IMR-90 (cell line): ENCODE measurements around the gene ABAT. TPM values are rescaled to one million over a fixed set of nuclear protein-coding genes. Genes with fewer than 3 reads are reported as not detected.

ENCODE experiments used
- ATAC-seq: fragments of 200-7000 bp; cut with Tn5 transposase; 2 replicates; pipeline ENCODE4 v1.9.1; 2020; ENCODE audit warnings: low read depth, mild to moderate bottlenecking, moderate library complexity
- BruUV-seq: library from RNA; stranded (reverse); fragments of 400-500 nt; replicated peaks from 2 replicates; lab custom pipeline; 2021; lab: Mats Ljungman, UMichigan
- CTCF ChIA-PET: fragments of 300-600 bp; formaldehyde crosslinking; extraction: SDS; loops from one replicate; lab custom pipeline; 2021; ENCODE audit warnings: antibody characterized with exemption; lab: Yijun Ruan, JAX
- POLR2A ChIA-PET: fragments of 300-600 bp; sonication (Branson Sonifier 250); formaldehyde crosslinking; loops from one replicate; lab custom pipeline; 2022; ENCODE audit warnings: antibody characterized with exemption; ENCODE audit not compliant: unreplicated experiment; lab: Charles Lee
- DNase-seq: peaks from one replicate; pipeline ENCODE4 v3.0.0; 2013
- H2AFZ ChIP-seq: replicated peaks from 2 replicates; pipeline ENCODE3; 2013; ENCODE audit warnings: low read length, mild to moderate bottlenecking; ENCODE audit not compliant: poor library complexity
- H2AK5ac ChIP-seq: 2 replicates; pipeline ENCODE4 v1.6.1; 2013; ENCODE audit warnings: low read depth, low read length, inconsistent platforms
- H2AK9ac ChIP-seq: replicated peaks from 2 replicates; pipeline ENCODE3; 2013; ENCODE audit warnings: mild to moderate bottlenecking, low read depth, low read length, moderate library complexity; ENCODE audit not compliant: poor library complexity
- H2BK120ac ChIP-seq: 2 replicates; pipeline ENCODE4 v1.6.1; 2013; ENCODE audit warnings: low read depth, low read length, inconsistent platforms
- H2BK15ac ChIP-seq: 3 replicates; pipeline ENCODE4 v1.6.1; 2013; ENCODE audit warnings: low read depth, low read length, inconsistent platforms
- H2BK20ac ChIP-seq: 2 replicates; pipeline ENCODE4 v1.6.1; 2013; ENCODE audit warnings: low read depth, mild to moderate bottlenecking, inconsistent platforms, low read length, moderate library complexity
- H2BK5ac ChIP-seq: 2 replicates; pipeline ENCODE4 v1.6.1; 2013; ENCODE audit warnings: mild to moderate bottlenecking, low read depth, low read length, inconsistent platforms; ENCODE audit not compliant: poor library complexity, severe bottlenecking
- H3K14ac ChIP-seq: replicated peaks from 2 replicates; pipeline ENCODE4 v1.6.1; 2013; ENCODE audit warnings: low read depth, low read length, inconsistent platforms
- H3K18ac ChIP-seq: 2 replicates; pipeline ENCODE4 v1.6.1; 2013; ENCODE audit warnings: low read depth, low read length, control low read depth
- H3K23ac ChIP-seq: 2 replicates; pipeline ENCODE4 v1.6.1; 2013; ENCODE audit warnings: low read depth, low read length, inconsistent platforms
- H3K27ac ChIP-seq: 2 replicates; pipeline ENCODE4 v1.5.1; 2013; ENCODE audit warnings: mild to moderate bottlenecking, control low read depth, low read length; ENCODE audit not compliant: insufficient read depth
- H3K27me3 ChIP-seq: 2 replicates; pipeline ENCODE4 v1.6.1; 2013; ENCODE audit warnings: low read length; ENCODE audit not compliant: control insufficient read depth, insufficient read depth
- H3K36me3 ChIP-seq: 2 replicates; pipeline ENCODE4 v1.6.1; 2013; ENCODE audit warnings: low read length, mixed read lengths; ENCODE audit not compliant: control insufficient read depth, insufficient read depth
- H3K4ac ChIP-seq: 2 replicates; pipeline ENCODE4 v1.6.1; 2013; ENCODE audit warnings: low read depth, low read length, inconsistent platforms
- H3K4me1 ChIP-seq: 2 replicates; pipeline ENCODE4 v1.6.1; 2013; ENCODE audit warnings: low read length, mixed read lengths; ENCODE audit not compliant: control insufficient read depth, insufficient read depth
- H3K4me2 ChIP-seq: 2 replicates; pipeline ENCODE4 v1.6.1; 2013; ENCODE audit warnings: low read depth, mild to moderate bottlenecking, control low read depth, low read length, moderate library complexity
- H3K4me3 ChIP-seq: 2 replicates; pipeline ENCODE4 v1.5.1; 2013; ENCODE audit warnings: low read depth, mild to moderate bottlenecking, control low read depth, low read length, moderate library complexity; ENCODE audit not compliant: insufficient read depth
- H3K56ac ChIP-seq: 2 replicates; pipeline ENCODE4 v1.6.1; 2013; ENCODE audit warnings: low read length, inconsistent platforms; ENCODE audit not compliant: insufficient read depth; ENCODE audit errors: extremely low read depth
- H3K79me1 ChIP-seq, 2 experiments: 2 replicates each; pipeline ENCODE4 v1.6.1; 2013; ENCODE audit warnings: low read length in 2 of 2, inconsistent platforms in 1 of 2, low read depth in 1 of 2
- H3K9ac ChIP-seq: 2 replicates; pipeline ENCODE4 v1.6.1; 2013; ENCODE audit warnings: low read depth, low read length, control low read depth
- H3K9me1 ChIP-seq: 2 replicates; pipeline ENCODE4 v1.6.1; 2013; ENCODE audit warnings: low read length, inconsistent platforms; ENCODE audit not compliant: insufficient read depth
- H3K9me3 ChIP-seq: 2 replicates; pipeline ENCODE4 v1.6.1; 2013; ENCODE audit warnings: low read length; ENCODE audit not compliant: control insufficient read depth, insufficient read depth
- H4K20me1 ChIP-seq: 2 replicates; pipeline ENCODE4 v1.6.1; 2013; ENCODE audit warnings: low read length, inconsistent platforms; ENCODE audit not compliant: insufficient read depth
- H4K5ac ChIP-seq: 2 replicates; pipeline ENCODE4 v1.6.1; 2013; ENCODE audit warnings: mild to moderate bottlenecking, low read depth, low read length, control low read depth
- H4K8ac ChIP-seq, 2 experiments: 2 replicates each; pipeline ENCODE4 v1.6.1; 2013; ENCODE audit warnings: low read depth in 2 of 2, low read length in 2 of 2, control low read depth in 1 of 2, inconsistent platforms in 1 of 2
- H4K91ac ChIP-seq: 2 replicates; pipeline ENCODE4 v1.6.1; 2013; ENCODE audit warnings: low read depth, low read length, inconsistent platforms; ENCODE audit not compliant: insufficient read depth
- CTCF ChIP-seq: conservative IDR thresholded peaks from 2 replicates; pipeline ENCODE4 v1.5.1; 2012; ENCODE audit warnings: mild to moderate bottlenecking, low read depth, low read length, improper control_type of control experiment
- SMC3 ChIP-seq: fragments of 150-350 bp; IDR thresholded peaks from 2 replicates; pipeline ENCODE4 v1.6.1; 2016; ENCODE audit warnings: low read depth, mild to moderate bottlenecking, antibody characterized with exemption, low read length, moderate library complexity
- WGBS, 2 experiments: methylation state at CpG; one replicate each; pipeline versions ENCODE4 v1.1.5 to v1.1.7; 2013; ENCODE audit warnings: missing lambda C conversion rate in 2 of 2; ENCODE audit not compliant: insufficient read length in 1 of 2; ENCODE audit errors: extremely low coverage in 2 of 2; 5-methylcytosine and 5-hydroxymethylcytosine counted together
- dilution Hi-C: fragments of 300-500 bp; cut with HindIII; formaldehyde crosslinking; loops from one replicate; pipeline ENCODE4 v1.14.3; 2018; ENCODE audit warnings: low sequenced_read_pairs; ENCODE audit not compliant: unreplicated experiment
- in situ Hi-C: fragments of 300-500 bp; cut with MboI; formaldehyde crosslinking; loops from 3 replicates; pipeline ENCODE4 v1.14.3; 2019; ENCODE audit warnings: low sequenced_read_pairs, inconsistent platforms, mixed read lengths
- intact Hi-C: fragments of 100-400 bp; cut with micrococcal nuclease; formaldehyde crosslinking; loops from 2 replicates; pipeline ENCODE4 v1.10.0; 2022
- polyA plus RNA-seq, 3 experiments: library from polyadenylated mRNA; depleted of rRNA; stranded (reverse); fragments of >200 nt; gene quantifications; 2 replicates each; pipeline ENCODE4 v1.2.3, GENCODE V29; 2012; ENCODE audit warnings: low replicate concordance in 1 of 3
- total RNA-seq: library from RNA; depleted of rRNA; stranded (reverse); fragments of >200 nt; gene quantifications from 2 replicates; pipeline ENCODE4 v1.2.3, GENCODE V29; 2012

ABAT gene
- total and polyA plus RNA-seq, 2 of the 4 experiments (the other 2 are of a cell fraction) = 4.5 to 6.9 TPM

GRCh38 chr16:8735574-8735973 lies 61.2 kb downstream of the ABAT start:
- Histone ChIP-seq H2AK5ac (no peak overlapping the region), H3K36me3 (no peaks in the 10 kb centered on the region), H4K8ac (no peak overlapping the region), H2BK20ac (no peak overlapping the region), H3K18ac (no peak overlapping the region), H2BK15ac (no peak overlapping the region), H4K20me1 (no peaks in the 10 kb centered on the region), H3K9ac (no peak overlapping the region), H2BK120ac (no peak overlapping the region), H4K5ac (no peak overlapping the region), H3K4me1 (no peaks in the 10 kb centered on the region), H3K56ac (no peak overlapping the region), H3K9me3 (no peaks in the 10 kb centered on the region), H3K4me3 (no peak overlapping the region), H2AFZ (no peak overlapping the region), H3K27me3 (no peaks in the 10 kb centered on the region; the same call in 1 of the 2 replicates), H2AK9ac (no peak overlapping the region), H4K91ac (no peak overlapping the region), H3K23ac (no peak overlapping the region), H3K27ac (no peak overlapping the region), H3K9me1 (no peaks in the 10 kb centered on the region), H2BK5ac (no peak overlapping the region), H3K79me1 (no peaks in the 10 kb centered on the region), H3K4ac (no peak overlapping the region), H3K14ac (no peak overlapping the region), H3K4me2 (no peak overlapping the region)
- TF ChIP-seq CTCF = no peak
- no peak for TF ChIP-seq SMC3
- WGBS, 2 experiments = 82% methylated on average over 2 of the region's 5 CpGs; no CpG with 5 or more reads in 1 of the 2 experiments
- no peak for ATAC-seq
- in situ Hi-C loops (no loop called here), dilution Hi-C loops (no loop called here), intact Hi-C loops (no loop called here)
- POLR2A ChIA-PET = no interaction called here
- BruUV-seq = no TSS peak
- DNase-seq = no peak
- CTCF ChIA-PET = no interaction called here
